Measurements from ENCODE around the gene SLK.

DNA sequence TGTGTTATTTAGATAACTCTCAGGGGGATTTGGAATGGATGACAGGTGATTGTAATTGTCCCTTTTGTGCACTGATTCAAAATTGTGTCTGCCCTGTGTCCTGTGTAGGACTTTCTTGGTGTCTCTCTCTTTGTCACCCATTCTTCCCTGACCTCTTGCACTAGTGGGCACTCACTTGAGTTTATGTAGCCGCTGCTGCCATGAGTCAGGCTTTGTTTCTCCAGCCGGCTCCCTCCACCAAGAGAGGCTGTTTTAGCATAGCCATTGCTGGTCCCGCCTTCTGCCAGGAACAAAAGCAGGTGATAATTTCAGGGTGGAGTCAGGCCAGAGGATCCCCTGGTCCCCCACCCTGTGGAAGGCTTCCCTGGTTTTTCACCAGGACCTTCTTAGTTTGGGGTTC, 110.3 kb downstream of the SLK start:
- TF ChIP-seq, protein P1, sequence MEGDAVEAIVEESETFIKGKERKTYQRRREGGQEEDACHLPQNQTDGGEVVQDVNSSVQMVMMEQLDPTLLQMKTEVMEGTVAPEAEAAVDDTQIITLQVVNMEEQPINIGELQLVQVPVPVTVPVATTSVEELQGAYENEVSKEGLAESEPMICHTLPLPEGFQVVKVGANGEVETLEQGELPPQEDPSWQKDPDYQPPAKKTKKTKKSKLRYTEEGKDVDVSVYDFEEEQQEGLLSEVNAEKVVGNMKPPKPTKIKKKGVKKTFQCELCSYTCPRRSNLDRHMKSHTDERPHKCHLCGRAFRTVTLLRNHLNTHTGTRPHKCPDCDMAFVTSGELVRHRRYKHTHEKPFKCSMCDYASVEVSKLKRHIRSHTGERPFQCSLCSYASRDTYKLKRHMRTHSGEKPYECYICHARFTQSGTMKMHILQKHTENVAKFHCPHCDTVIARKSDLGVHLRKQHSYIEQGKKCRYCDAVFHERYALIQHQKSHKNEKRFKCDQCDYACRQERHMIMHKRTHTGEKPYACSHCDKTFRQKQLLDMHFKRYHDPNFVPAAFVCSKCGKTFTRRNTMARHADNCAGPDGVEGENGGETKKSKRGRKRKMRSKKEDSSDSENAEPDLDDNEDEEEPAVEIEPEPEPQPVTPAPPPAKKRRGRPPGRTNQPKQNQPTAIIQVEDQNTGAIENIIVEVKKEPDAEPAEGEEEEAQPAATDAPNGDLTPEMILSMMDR (IDR thresholded peaks at IDR 0.05; ENCODE audit: insufficient read depth, low read depth, low read length), result no peak
- no peak for TF ChIP-seq EZH2 (IDR thresholded peaks at IDR 0.05; ENCODE audit: insufficient read depth, low read length)
